Occipital lobe (tissue), 2 donors: Measurements from ENCODE around the gene MBD6. TPM values are rescaled to one million over a fixed set of nuclear protein-coding genes. Genes with fewer than 3 reads are reported as not detected.
A peak's percentile ranks its signal among the peaks of the same experiment; 100 is the strongest.

Experiments used
- DNase-seq: peaks from one replicate; lab custom pipeline; 2025; lab: John Stamatoyannopoulos, UW
- total RNA-seq: library from RNA; depleted of rRNA; stranded (reverse); fragments of >200 nt; gene quantifications from one replicate; pipeline ENCODE4 v1.2.3, GENCODE V29; 2014

MBD6 gene
- 2.0 TPM for total RNA-seq

- peak; percentile 92 for DNase-seq
Observed at GRCh38 chr12:57522011-57522886, at the start of gene MBD6. Gene MBD6, plus strand, starts transcription at chr12:57522824. Its CDS starts 1,480 bp downstream, at chr12:57524304.

- no peak for DNase-seq
Observed at GRCh38 chr12:57473392-57473791, 49.2 kb upstream of the MBD6 start.

- DNase-seq: no peak
Observed at GRCh38 chr12:57473886-57474285, 48.7 kb upstream of the MBD6 start.

- no peak for DNase-seq
Observed at GRCh38 chr12:57474430-57474829, 48.2 kb upstream of the MBD6 start.

GRCh38 chr12:57474862-57475261 is 47.8 kb upstream of the MBD6 start:
- DNase-seq: no peak

- DNase-seq: no peak
Observed at GRCh38 chr12:57475271-57476161, 47.1 kb upstream of the MBD6 start.

GRCh38 chr12:57476162-57476992 is 46.2 kb upstream of the MBD6 start:
- DNase-seq: no peak

- DNase-seq: no peak
Observed at GRCh38 chr12:57476993-57477709, 45.5 kb upstream of the MBD6 start.

- peak; percentile 20 for DNase-seq
Observed at GRCh38 chr12:57477710-57478681, 44.6 kb upstream of the MBD6 start.

GRCh38 chr12:57479043-57479375 is 43.6 kb upstream of the MBD6 start:
- no peak for DNase-seq

- no peak for DNase-seq
Observed at GRCh38 chr12:57479376-57480115, 43.1 kb upstream of the MBD6 start, which contains the start of gene ARHGAP9. Gene ARHGAP9, minus strand, starts transcription at chr12:57479866. Its CDS starts 460 bp downstream, at chr12:57479406.

GRCh38 chr12:57481671-57482070 is 41.0 kb upstream of the MBD6 start:
- DNase-seq: no peak

- no peak for DNase-seq
Observed at GRCh38 chr12:57483466-57483865, 39.2 kb upstream of the MBD6 start.

GRCh38 chr12:57485695-57486094 is 36.9 kb upstream of the MBD6 start:
- DNase-seq: no peak

- no peak for DNase-seq
Observed at GRCh38 chr12:57487055-57487596, 35.5 kb upstream of the MBD6 start.

GRCh38 chr12:57487597-57488401 is 34.8 kb upstream of the MBD6 start, which contains the start of gene MARS1:
Gene MARS1, plus strand, starts transcription at chr12:57488068. Its CDS starts 23 bp downstream, at chr12:57488091.
- peak; percentile 92 for DNase-seq

- no peak for DNase-seq
Observed at GRCh38 chr12:57488402-57489156, 34.0 kb upstream of the MBD6 start.
